ENCODE data around the gene STK32C.
A peak's percentile ranks its signal among the peaks of the same experiment; 100 is the strongest.
"Not testable (repeated sequence)": the region's sequence is repeated elsewhere in the genome, so short reads cannot be mapped to it uniquely, and the experiment has no call there.

STK32C gene

DNA sequence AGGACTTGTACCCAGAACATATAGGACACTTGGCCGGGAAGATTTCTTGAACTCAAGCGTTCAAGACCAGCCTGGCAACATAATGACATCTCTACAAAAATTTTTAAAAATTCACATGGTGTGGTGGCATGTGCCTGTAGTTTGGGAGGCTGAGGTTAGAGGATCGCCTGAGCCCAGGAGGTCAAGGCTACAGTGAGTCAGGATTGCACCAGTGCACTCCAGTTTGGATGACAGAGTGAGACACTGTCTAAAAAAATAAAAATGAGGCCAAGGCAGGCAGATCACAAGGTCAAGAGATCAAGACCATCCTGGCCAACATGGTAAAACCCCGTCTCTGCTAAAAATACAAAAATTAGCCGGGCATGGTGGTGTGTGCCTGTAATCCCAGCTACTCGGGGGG, 9.7 kb upstream of the STK32C start:
- not testable (repeated sequence) for DNase-seq (ENCODE audit: low spot score)

DNA sequence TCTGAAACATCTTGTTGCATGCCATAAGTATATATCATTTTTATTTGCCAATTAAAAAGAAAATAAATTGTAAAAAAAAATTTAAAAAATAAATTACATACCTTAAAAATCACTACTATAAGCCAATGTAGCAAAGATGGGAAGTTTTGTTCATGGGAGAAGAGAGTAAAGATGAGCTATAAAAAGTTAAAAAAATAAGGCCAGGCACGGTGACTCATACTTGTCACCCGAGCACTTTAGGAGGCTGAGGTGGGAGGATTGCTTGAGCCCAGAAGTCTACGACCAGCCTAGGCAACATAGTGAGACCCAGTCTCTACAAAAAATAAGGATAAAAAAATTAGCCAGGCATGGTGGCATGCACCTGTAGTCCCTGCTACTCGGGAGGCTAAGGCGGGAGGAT, 8.4 kb upstream of the STK32C start:
- no peak for DNase-seq (ENCODE audit: low spot score)

DNA sequence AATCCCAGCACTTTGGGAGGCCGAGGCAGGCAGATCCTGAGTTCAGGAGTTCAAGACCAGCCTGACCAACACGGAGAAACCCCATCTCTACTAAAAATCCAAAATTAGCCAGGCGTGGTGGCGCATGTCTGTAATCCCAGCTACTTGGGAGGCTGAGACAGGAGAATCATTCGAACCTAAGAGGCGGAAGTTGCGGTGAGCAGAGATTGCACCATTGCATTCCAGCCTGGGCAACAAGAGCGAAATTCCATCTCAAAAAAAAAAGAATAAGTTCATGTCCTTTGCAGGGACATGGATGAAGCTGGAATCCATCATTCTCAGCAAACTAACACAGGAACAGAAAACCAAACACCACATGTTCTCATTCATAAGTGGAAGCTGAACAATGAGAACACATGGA, 7.1 kb upstream of the STK32C start:
- not testable (repeated sequence) for DNase-seq (ENCODE audit: low spot score)

DNA sequence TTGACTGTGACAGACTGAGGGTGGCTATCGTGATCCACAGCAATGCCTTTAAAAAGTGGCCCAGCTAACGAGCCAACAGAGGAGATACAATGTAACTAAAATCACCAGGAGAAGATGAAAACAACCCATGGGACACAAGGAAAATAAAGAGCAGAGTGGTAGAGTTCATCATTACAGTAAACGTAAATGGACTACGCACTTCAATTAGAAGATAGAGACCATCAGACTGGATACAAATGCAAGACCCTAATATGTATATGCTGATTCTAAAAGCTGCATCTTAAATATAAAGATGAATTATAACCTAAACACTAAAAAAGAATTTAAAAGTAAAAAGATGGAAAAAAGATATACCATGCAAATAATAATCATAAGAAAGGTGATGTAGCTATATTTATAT, 6.6 kb upstream of the STK32C start:
- DNase-seq (ENCODE audit: low spot score) = no peak

DNA sequence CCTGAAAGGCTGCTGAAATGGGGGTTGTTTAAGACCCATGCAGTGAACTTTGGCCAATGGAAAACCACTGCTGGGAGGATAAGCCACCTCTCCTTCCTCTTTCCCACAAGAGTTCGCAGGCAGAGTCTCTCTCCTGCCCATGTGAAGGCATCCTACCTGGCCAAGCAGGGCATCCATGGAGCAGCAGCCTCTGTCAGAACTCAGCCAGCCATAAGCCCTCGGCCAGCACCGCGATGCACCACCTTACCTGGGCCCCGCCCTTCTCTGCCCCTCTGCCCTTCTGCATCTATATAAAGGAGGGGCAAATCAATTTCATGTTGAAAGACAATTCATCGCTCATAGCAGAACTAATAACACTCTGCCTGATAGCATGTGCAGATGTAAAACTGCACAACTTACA, 6.1 kb upstream of the STK32C start:
- DNase-seq (ENCODE audit: low spot score) = no peak

DNA sequence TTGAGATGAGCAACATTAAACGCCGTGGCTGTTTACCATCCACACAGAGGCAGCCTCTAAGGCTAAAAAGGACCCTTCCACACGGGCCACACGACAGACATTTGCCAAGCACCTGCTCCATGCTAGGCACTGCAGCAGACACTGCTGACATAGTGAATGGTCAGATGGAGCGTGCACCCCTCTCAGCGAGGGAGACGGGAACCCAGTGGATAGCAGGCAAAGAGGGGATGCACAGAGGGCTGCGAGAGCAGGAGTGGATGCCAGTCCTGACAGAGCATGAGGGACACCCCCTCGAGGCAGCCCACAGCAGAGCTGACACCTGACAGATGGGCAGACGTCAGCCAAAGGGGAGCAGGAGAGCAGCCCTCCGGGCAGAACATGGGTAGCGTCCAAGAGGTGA, 5.6 kb upstream of the STK32C start:
- DNase-seq (ENCODE audit: low spot score) = no peak

DNA sequence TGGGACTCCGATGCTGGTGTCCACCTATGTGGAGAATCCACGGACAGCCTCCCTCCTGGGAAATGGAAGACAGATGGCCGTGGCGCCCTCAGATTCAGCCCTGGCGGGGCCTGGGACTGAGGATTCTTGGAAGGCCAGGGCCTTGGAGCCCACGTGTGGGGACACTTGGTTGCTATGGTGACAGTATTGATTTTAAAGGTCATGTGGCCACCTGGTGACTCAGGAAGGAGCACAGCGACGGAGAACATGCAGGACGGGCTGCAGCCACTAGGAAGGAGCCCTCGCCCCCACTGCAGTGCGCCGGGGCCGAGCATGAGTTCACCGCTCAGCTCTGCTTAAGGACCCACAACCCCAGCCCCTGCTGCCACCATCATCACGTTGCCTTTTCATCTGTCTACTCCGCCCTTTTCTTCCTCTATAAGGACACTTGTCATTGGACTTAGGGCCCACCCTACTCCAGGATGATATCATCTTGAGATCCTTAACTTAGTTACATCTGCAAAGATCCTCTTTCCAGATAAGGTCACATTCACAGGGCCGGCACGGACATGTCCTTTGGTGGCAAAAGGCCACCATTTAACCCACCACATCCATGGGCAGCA, 3.7 kb upstream of the STK32C start:
- no peak for DNase-seq (ENCODE audit: low spot score)

DNA sequence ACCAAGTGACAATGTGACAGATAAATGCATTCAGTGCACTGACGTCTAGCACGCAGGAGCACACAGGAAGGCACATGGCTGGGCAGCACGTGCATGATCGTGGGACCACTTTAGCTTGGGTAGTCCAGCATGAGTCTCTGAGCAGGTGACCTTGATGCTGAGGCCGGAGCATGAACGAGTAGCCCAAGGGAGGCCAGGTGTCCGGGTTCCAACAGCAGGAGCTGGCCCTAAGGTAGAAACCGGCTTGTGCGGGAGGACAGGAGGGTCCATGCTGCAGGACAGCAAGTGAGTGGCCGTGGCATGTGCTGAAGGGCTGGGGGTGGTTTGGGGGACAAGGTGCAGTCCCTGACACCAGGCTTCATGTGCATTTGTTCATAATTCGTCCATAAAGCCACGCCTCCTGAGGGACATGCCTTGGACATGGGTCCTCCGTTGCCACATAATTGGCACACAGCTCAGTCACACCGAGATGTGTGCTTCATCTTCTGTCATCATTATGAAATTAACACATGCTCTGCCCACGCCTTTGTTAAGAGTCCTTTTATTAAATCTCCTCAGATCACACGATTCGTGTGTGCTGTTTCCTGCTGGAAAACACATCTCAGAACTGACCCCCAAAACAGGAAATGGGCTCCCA, 3.1 kb upstream of the STK32C start:
- no peak for DNase-seq (ENCODE audit: low spot score)

DNA sequence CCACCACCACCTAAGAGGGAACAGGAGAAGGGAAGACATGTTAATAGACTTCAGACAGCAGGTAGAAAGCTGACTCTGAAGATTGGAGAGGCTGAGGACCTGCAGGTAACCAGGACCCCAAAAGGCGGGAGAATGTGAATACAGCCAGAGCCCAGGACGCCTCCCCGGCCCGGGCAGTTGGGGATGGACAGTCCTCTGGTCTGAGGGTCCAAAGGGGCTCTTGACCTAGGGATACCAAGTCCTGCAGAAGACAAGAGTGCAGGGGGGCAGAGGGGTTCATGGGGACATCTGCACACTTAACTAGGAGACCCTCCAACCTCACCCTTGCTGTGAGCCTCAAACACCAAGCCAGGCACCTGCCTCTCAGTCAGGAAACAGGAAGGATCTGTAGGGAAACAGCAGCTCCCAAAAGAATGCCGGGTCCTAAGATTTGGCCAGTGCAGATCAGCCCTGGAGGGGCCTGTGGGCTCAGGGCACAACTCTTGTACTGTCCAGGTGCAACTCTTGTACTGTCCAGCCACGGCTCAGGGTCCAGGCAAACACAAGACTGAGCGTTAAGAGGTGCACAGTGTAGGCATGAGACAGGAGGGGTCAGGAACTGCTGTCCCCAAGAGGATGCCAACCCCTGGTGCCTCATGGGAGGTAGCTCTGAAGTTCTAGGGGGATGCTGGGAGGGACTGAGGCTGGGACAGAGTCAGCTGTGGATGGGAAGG, 2.3 kb upstream of the STK32C start:
- no peak for DNase-seq (ENCODE audit: low spot score)

DNA sequence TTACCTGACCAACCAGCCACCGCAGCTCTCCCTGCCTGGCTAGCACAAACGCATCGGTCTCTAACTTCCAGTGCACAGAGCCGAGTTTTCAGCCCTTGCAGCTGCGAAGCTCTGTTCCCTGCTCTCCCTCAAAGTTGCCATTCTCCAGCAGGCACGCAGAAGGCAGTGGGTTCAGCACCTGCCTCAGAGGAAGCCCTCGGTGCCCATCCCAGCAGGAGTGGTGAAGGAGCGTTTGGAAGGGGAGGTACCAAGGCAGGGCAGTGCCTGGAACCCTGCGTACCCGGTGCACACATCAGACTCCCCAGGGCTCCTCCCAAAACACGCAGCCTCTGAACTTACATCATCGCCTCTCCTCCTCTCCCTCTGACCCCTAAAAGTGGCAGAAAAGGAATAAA, 1.7 kb upstream of the STK32C start:
- DNase-seq (ENCODE audit: low spot score) = no peak

DNA sequence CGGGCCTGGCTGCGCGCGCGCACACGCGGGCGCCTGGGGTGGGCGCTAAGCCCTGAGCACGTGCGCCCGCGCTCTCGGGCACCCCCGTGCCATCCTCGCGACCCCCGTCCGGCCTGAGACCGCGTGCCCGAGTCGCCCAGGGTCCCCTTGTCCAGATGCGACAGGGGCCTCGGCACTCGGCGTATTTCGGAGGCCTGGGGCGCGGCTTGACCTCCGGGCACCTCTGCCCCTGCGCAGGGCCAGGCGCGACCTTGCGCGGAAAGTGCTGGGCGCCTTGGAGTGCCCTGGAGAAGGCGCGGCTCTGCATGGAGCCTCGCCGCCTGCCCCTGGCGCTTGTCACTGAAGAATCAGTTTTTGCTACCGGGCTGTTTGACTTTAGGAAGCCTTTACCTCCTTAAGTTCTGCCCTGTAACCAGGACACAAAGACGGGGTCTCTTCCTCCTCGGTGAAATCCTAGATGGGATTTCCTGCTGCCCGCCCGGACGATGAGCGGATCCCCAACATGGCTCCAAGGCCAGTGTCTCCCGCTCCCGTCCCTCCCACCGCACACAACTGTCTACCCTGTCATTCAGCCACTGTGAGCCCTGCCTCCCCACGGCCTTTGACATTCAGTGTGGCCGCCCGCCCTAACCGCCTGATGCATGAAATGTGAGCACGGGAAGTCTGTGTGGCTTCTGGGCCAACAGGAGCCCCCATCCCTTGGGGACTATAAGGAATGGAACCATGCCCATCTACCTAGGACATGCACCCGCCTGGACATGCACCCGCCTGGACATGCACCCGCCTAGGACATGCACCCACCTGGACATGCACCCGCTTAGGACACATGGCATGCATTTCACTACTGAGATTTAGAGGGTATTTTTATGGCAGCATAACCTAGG, 1.1 kb upstream of the STK32C start:
- no peak for DNase-seq (ENCODE audit: low spot score)

DNA sequence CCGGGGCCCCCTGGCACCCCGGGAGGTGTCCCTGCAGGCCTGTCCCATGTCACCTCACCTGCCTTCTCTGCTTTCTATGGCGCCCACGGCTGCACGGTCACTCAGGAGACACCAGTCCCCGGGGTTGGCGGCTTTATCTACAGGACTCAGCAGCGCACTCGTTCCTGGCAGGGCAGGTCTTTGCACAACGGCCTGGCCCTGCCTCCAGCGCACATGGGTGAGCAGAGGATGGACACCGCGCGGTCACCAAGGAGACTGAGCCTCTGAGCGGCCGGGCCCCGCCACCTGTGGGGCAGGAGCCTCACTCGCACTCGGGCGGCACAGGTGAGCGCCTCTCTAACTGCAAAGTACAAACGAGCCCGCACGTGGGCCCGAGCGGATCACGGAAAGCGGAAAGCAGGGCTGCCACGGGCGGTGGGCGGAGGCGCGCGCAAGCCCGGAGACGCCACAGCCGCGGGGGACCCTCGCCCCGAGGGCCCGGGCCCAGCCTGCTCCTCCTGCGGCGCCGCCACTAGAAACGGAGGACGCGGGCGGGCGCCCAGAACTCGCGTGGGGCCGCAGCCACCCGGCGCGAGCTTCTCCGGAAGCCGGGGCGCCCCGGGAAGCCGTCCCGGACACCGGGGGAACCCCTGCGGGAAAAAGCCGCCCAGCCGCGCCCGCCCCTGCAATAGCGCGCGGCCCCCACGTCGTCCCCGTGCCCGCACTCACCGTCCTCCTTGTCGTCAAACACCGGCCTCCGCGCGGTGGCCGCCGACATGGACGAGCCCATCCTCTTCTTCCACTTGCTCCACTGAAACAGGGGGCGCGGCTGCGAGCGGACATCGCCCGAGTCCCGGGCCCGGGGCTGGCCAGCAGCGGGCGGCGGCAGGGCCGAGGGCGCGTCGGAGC, 642 bp downstream of the STK32C start:
- peak; percentile 76 for DNase-seq (ENCODE audit: low spot score)

DNA sequence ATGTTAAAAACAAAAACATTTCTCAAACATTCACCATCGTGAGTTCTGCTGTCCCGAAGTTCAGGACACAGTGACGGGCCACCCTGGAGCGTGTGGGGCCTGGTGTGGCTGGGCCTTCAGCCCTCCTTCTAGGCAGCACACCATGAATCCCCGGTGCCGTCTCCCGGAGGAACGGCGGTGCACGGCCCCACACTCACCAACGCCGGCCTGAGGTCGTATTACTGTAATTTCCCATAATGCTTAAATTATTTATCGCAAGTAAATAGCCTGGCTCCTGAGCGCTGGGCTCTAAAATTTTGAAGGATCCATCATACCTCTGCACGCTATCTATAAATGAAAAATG, 1.4 kb downstream of the STK32C start:
- DNase-seq (ENCODE audit: low spot score) = no peak

DNA sequence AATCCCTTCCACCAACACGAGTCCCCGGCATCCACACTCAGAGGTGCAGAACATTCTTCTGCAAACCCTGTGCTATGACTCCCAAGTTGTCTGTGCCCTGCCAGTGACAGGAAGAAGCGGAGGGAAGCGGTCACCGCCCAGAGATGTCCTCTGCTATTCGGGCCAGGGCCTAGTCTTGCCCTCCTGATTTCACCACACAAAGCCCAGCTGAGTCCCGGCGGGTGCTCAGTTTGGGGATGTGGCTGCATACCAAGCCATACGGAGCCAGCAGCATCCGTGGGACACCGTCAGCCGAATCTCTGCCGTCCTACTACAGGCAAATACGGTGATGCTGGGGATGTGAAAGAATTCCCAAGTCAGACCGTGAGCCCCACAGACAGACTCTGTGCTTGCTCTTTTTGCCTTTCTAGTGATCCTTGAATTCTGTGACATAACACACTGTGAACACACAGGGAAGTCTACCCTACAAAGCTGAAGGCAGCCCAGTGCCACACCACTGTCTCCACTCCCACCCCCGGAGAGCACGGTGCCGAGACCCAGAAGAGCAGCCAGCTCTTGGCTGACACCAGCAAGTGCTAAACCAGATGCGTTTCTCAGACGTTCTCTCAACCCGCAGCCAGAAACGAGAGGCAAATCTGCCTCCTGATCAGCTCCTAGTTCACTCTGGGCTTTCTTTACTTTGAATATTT, 2.0 kb downstream of the STK32C start:
- DNase-seq (ENCODE audit: low spot score) = no peak

DNA sequence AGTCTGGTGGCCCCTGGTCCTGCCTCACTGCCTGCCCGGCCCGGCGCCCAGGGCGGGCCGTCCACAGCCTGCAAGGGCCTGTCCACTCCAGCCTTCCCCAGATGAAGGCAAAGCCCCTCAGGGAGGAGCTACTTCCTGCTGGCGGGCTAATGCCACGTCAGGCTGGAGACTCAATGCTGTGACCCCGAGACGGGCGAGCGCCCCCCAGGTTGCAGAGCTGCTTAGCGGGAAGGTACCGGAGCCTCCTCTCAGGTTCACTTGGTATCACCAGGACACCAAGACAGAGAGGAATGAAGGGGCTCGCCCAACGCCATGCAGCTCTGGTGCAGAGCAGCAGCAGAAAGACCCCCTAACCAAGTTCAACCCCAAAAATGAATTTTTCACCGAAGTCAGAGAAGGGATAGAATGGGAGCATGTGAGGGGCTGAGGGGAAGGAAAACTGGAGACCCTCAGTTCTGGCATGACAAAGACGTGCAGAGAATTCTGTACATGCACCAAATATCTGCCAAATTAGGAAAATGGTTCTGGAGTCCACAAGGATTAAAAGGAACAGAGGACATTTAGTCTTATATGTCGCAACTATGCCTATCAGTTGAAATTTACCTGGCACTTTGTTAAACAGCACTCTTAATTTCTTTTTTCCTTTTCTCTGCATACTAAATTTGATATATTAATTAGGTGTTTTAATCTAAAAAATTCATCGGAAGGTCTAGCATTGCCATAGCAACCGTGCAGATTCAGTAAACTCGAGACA, 2.8 kb downstream of the STK32C start:
- DNase-seq (ENCODE audit: low spot score) = no peak

DNA sequence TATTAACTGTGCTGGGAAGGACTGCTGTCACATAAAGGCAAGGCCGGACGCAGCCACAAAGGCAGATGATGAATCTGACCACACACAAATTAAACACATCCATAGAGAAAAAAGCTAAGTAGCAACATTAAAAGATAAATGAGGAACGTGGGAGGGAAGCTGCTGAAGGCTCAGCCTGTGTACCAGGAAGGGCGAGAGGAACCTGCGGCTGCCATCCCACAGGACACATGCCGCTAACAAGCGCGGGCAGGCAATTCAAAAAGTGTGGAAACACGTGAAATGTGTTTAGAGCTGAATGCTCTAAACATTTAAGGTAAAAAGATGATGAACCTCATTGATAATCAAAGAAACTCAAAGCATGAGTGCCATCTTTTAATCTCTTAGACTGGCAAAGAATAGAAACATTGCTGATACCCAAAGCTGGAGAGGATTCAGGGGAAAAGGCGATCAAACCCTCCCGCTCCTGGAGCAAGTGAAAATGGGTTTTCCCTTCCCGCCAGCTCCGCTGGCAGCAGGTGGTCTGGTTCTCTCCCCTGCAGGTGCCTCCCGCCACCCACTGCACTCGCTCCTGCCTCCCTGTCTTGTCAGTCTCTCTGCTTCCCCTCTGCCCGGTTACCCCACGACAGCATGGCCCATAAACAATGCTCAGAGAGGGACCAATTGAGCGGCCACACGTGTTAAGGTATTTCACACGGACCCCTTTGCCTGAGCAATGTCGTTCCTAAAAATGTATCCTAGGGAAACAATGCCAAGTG, 4.2 kb downstream of the STK32C start:
- DNase-seq (ENCODE audit: low spot score) = no peak

DNA sequence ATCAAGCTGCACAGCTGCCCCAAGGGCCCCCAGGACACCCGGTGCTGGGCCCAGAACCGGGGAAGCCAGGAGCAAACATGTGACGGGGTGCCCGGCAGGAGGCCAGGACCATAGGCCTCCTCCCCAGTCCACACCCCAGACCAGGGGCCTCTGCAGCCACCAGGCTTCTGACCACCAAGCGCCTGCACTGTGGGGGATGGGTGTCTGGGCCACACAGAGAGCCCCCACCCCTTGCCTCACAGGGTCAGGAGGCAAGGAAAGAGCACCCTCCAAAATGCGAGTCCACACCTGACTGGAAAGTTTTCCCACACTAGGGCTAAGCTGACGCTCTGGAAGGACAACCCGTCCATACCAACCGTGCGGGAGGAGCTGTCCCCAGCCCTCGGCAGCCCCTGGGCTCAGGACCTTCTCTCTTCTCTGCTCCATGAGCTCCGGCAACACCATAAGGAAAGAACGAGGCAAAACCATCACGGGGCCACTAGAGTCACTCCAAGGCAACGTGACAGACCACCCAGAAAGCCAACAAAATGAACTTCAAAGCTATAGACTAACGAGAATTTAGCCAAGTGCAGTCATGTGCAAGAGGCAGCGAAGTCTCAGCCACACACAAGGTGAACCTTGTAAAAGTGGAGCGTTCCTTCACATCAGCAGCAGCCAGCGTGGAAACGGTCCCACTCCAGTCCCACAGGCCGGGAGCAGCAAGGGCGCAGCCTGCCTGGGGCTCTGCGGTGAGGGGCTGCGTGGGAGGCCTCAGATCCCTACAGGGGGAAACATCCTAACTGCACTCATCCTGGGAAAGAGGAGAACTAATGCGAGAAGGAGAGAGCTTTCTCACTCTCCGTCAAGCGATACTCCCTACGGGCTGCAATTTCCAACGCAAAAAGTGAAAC, 5.1 kb downstream of the STK32C start:
- DNase-seq (ENCODE audit: low spot score) = no peak

All from ecto neural progenitor cell (in vitro differentiated cells).